K562 (cell line): ENCODE data around the gene ADD2. TPM values are rescaled to one million over a fixed set of nuclear protein-coding genes. Genes with fewer than 3 reads are reported as not detected.

Source experiments
- GATAD2A ChIP-seq: fragments of 450-650 bp; IDR thresholded peaks from 2 replicates; pipeline ENCODE4 v1.6.1; 2017
- JUND ChIP-seq, 2 experiments: IDR thresholded peaks; 2 replicates in 1 of 2; 3 replicates in 1 of 2; pipeline ENCODE4 v1.6.1; 2011; ENCODE audit warnings: borderline replicate concordance in 2 of 2, low read depth in 2 of 2, low read length in 2 of 2, improper control_type of control experiment in 1 of 2, missing biosample characterization in 1 of 2, missing genetic modification characterization in 1 of 2, missing genetic modification reagents in 1 of 2
- MAFF ChIP-seq: IDR thresholded peaks from 2 replicates; pipeline ENCODE4 v1.6.1; 2012; ENCODE audit warnings: low read length, improper control_type of control experiment
- MTA3 ChIP-seq: fragments of 450-650 bp; formaldehyde crosslinking; IDR thresholded peaks from 2 replicates; pipeline ENCODE4 v1.6.1; 2017; ENCODE audit warnings: mild to moderate bottlenecking, borderline replicate concordance
- MYC ChIP-seq, 2 experiments: fragments of 250-450 bp in 1 of 2; sonication (Bioruptor Pico) in 1 of 2; IDR thresholded peaks; 2 replicates each; pipeline versions ENCODE4 v1.5.1 to v1.6.1; 2012 to 2021; ENCODE audit warnings: low read depth in 2 of 2, borderline replicate concordance in 1 of 2, improper control_type of control experiment in 1 of 2, low read length in 1 of 2, mild to moderate bottlenecking in 1 of 2, moderate library complexity in 1 of 2
- NFE2L1 ChIP-seq: fragments of 450-650 bp; IDR thresholded peaks from 2 replicates; pipeline ENCODE4 v1.6.1; 2016; ENCODE audit warnings: missing genetic modification characterization, low read depth, mild to moderate bottlenecking, missing compliant biosample characterization, moderate library complexity, borderline replicate concordance
- RBM14 ChIP-seq: fragments of 200-400 bp; formaldehyde crosslinking; IDR thresholded peaks from 2 replicates; pipeline ENCODE4 v1.6.1; 2018; ENCODE audit warnings: low read depth, mild to moderate bottlenecking, low read length, moderate library complexity, borderline replicate concordance; ENCODE audit not compliant: insufficient read depth
- STAG1 ChIP-seq: sonication (generic); formaldehyde crosslinking; IDR thresholded peaks from 2 replicates; pipeline ENCODE4 v1.5.0; 2020; ENCODE audit warnings: missing genetic modification reagents, borderline replicate concordance
- TARDBP ChIP-seq: fragments of 450-650 bp; IDR thresholded peaks from 2 replicates; pipeline ENCODE4 v1.6.1; 2016
- XRCC4 ChIP-seq: IDR thresholded peaks from one replicate; pipeline ENCODE4 v1.6.1; 2011; ENCODE audit not compliant: insufficient read depth, insufficient read length; ENCODE audit errors: extremely low read depth
- ZBTB11 ChIP-seq, 3 experiments: fragments of 200-800 bp in 1 of 3; fragments of 250-450 bp in 1 of 3; fragments of 450-650 bp in 1 of 3; sonication (Bioruptor Pico) in 1 of 3; sonication (Bioruptor generic) in 1 of 3; formaldehyde crosslinking in 1 of 3; IDR thresholded peaks; 2 replicates each; pipeline versions ENCODE4 v1.6.1 to v1.8.0; 2016 to 2022; ENCODE audit warnings: mild to moderate bottlenecking in 2 of 3, missing genetic modification characterization in 2 of 3, missing compliant biosample characterization in 1 of 3, moderate library complexity in 1 of 3
- ZNF407 ChIP-seq: fragments of 450-650 bp; IDR thresholded peaks from 2 replicates; pipeline ENCODE4 v1.6.1; 2016; ENCODE audit warnings: low read depth
- polyA plus RNA-seq, 8 experiments: library from polyadenylated mRNA; depleted of rRNA in 4 of 8; stranded (reverse) in 5 of 8; unstranded in 3 of 8; fragments of >200 nt; fragmentation: Nextera tagmentation in 2 of 8; fragmentation: Illumina TruSeq in 1 of 8; extraction: Ambion mirVana in 2 of 8; extraction: Trizol in 1 of 8; gene quantifications; 2 replicates each; pipeline versions ENCODE4 v1.2.1 to v1.2.3, GENCODE V29; 2011 to 2014; ENCODE audit warnings: inconsistent platforms in 1 of 8, missing spikeins in 1 of 8
- total RNA-seq, 7 experiments: library from RNA; depleted of rRNA in 6 of 7; stranded (reverse); fragments of >200 nt in 6 of 7; fragmentation: Illumina TruSeq in 2 of 7; extraction: Trizol in 2 of 7; gene quantifications; 2 replicates each; pipeline versions ENCODE4 v1.2.1 to v1.2.3, GENCODE V29; 2011 to 2021; ENCODE audit warnings: low replicate concordance in 1 of 7

The ADD2 gene
- total and polyA plus RNA-seq, 9 of the 15 experiments (the other 6 are each of a cell fraction or from before 2014, with no cell fraction given), result 3.5 to 63.0 (median 36.2) TPM

- TF ChIP-seq ZNF407 (no peak), JUND (IDR thresholded peaks at IDR 0.05; ENCODE audit: borderline replicate concordance, low read depth, low read length) (peak; percentile 98), JUND (tag; IDR thresholded peaks at IDR 0.05; ENCODE audit: borderline replicate concordance, low read depth, low read length) (peak; percentile 97; the same call in 2 of the 3 replicates), STAG1 (CRISPR knock-in tag) (no peak), MAFF (peak; percentile 91), MYC (IDR thresholded peaks at IDR 0.05; ENCODE audit: low read depth, low read length) (peak; percentile 74), MYC (CRISPR knock-in tag; IDR thresholded peaks at IDR 0.05; ENCODE audit: borderline replicate concordance, low read depth) (peak; percentile 30; the same call in 1 of the 2 replicates), ZBTB11 (CRISPR knock-in tag; IDR thresholded peaks at IDR 0.05) (0 out of 6 replicates have a peak, but pooled peaks of 1 of the 3 experiments have one; percentile 54), RBM14 (no peak), XRCC4 (no peak), MTA3 (peak; percentile 79; the same call in 1 of the 2 replicates), TARDBP (peak; percentile 73), NFE2L1 (peak; percentile 73), GATAD2A (peak; percentile 86)
Observed at GRCh38 chr2:70686577-70687460, 81.2 kb downstream of the ADD2 start (continued).
